ENCODE results near the gene KIF1A. TPM values are rescaled to one million over a fixed set of nuclear protein-coding genes. Genes with fewer than 3 reads are reported as not detected.

Gene KIF1A
- total RNA-seq, 1 donor from 2014 or later: 0.24 TPM

DNA sequence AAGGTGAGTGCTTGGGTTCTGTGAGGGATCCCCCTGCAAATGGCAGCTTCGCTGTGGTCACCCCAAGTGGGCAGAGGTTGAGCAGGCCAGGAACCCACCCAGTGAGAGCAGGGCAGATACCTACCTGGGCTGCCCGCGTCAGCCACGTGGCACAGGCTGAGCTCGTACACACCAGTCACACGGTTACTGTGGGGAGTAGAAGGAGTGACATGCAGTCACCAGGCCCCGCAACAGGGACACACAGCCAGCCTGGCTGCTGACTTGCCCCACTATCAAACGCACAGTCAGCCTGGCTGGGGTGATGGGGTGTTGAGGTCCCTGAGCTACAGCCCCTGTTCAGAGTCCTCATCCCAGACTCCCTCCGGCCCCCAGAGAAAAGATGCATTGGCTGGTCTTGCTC is 96.2 kb downstream of the KIF1A start:
- no peak for TF ChIP-seq CTCF (IDR thresholded peaks at IDR 0.05)
- H3K27me3 ChIP-seq (ENCODE audit: low read depth): peaks cover 5% of the 10 kb centered on the region
- H3K9me3 ChIP-seq: no peaks in the 10 kb centered on the region
- no peak overlapping the region for H3K27ac ChIP-seq
- ATAC-seq: no peak
- no peaks in the 10 kb centered on the region for H3K36me3 ChIP-seq
- H3K4me3 ChIP-seq: no peak overlapping the region
- DNase-seq: no peak
- H3K4me1 ChIP-seq: no peaks in the 10 kb centered on the region
- intact Hi-C loops (cut with DNase I): no loop called here

DNA sequence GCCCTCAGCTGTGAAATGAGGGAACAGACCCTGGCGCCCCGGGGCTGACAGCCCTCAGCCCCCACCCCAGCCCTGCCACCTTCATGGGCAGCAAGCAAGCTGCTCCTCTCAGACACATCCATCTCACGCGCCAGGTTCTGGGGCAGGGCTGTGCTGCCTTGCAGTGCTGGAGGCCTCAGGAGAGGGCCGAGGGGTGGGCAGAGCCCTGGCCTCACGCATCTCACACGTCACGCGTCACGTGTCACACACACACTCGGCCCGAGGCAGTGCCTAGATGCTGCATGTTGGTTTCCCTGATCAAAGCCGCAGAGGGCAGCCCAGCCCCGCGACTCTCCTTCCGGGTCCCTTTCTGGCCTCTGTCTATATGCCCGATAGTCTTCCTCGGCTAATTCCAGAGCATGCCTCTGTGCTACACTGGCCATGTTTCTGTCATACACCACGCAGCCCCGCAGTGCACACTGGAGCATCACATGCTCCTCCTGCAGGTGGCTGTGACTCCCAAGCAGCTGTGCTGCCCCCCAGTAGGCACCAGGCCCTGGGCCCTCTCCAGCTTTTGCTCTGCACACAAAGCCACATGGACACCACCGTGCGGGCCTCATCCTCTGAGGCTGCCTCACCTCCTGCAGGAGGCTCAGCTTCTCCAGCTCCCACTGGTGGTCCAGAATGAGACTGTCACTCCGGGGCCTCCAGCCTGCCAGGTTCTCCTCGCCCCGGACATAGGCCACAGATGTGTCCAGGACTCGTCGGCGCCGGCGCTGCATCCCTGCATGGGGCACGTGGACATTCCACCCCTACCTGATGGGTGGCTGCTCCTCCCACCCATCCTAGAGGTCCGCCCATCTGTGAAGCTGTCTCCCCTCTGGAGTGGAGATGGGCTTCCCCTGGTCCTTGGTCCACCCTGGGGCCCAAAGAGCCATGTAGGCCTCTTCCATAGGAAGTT is 97.0 kb downstream of the KIF1A start:
- intact Hi-C loops (cut with DNase I): no loop called here
- ATAC-seq (no peak), DNase-seq (no peak)
- H3K4me1 ChIP-seq: no peaks in the 10 kb centered on the region
- H3K4me3 ChIP-seq: no peak overlapping the region
- no peak for TF ChIP-seq CTCF (IDR thresholded peaks at IDR 0.05)
- H3K27ac ChIP-seq: no peak overlapping the region
- no peaks in the 10 kb centered on the region for H3K36me3 ChIP-seq
- no peaks in the 10 kb centered on the region for H3K27me3 ChIP-seq (ENCODE audit: low read depth)
- no peaks in the 10 kb centered on the region for H3K9me3 ChIP-seq

- no peak for TF ChIP-seq CTCF (IDR thresholded peaks at IDR 0.05)
- no peak for ATAC-seq
Measured at GRCh38 chr2:240722376-240722775, 97.6 kb downstream of the KIF1A start.

GRCh38 chr2:240721596-240722180 is 98.3 kb downstream of the KIF1A start:
- intact Hi-C loops (cut with DNase I): no loop called here
- H3K4me1 ChIP-seq: no peaks in the 10 kb centered on the region
- no peak for ATAC-seq
- H3K9me3 ChIP-seq: no peaks in the 10 kb centered on the region
- no peak for DNase-seq
- H3K36me3 ChIP-seq: no peaks in the 10 kb centered on the region
- H3K27ac ChIP-seq: no peak overlapping the region
- peaks cover 4% of the 10 kb centered on the region for H3K27me3 ChIP-seq (ENCODE audit: low read depth)
- H3K4me3 ChIP-seq: no peak overlapping the region
- no peak for TF ChIP-seq CTCF (IDR thresholded peaks at IDR 0.05)

More at GRCh38 chr2:240722376-240722775, 97.6 kb downstream of the KIF1A start:
- no peaks in the 10 kb centered on the region for H3K9me3 ChIP-seq
- H3K27ac ChIP-seq: no peak overlapping the region
- no peaks in the 10 kb centered on the region for H3K36me3 ChIP-seq
- H3K27me3 ChIP-seq (ENCODE audit: low read depth): peaks cover 4% of the 10 kb centered on the region
- no peaks in the 10 kb centered on the region for H3K4me1 ChIP-seq
- intact Hi-C loops (cut with DNase I): no loop called here
- no peak for DNase-seq
- no peak overlapping the region for H3K4me3 ChIP-seq

- H3K4me1 ChIP-seq: no peaks in the 10 kb centered on the region
- no peaks in the 10 kb centered on the region for H3K9me3 ChIP-seq
- intact Hi-C loops (cut with DNase I): no loop called here
- DNase-seq (no peak), ATAC-seq (no peak)
- no peak for TF ChIP-seq CTCF (IDR thresholded peaks at IDR 0.05)
- H3K36me3 ChIP-seq: no peaks in the 10 kb centered on the region
- peaks cover 4% of the 10 kb centered on the region for H3K27me3 ChIP-seq (ENCODE audit: low read depth)
- no peak overlapping the region for H3K27ac ChIP-seq
- H3K4me3 ChIP-seq: no peak overlapping the region
Measured at GRCh38 chr2:240720686-240721595, 99.1 kb downstream of the KIF1A start.

Measured in lower lobe of right lung (tissue), 2 donors.